Sigmoid colon (tissue), 4 donors: ENCODE measurements around the gene AKAP12.

Source experiments
- CTCF ChIP-seq, 4 experiments: fragments of 450-650 bp in 3 of 4; fragments of 200-600 bp in 1 of 4; IDR thresholded peaks; one replicate each; pipeline ENCODE4 v1.5.1; 2016 to 2019; ENCODE audit warnings: antibody characterized with exemption in 4 of 4, mild to moderate bottlenecking in 3 of 4, moderate library complexity in 2 of 4
- EP300 ChIP-seq, 4 donors: sonication (generic); formaldehyde crosslinking; IDR thresholded peaks; one replicate each; pipeline ENCODE4 v1.6.1; 2017; ENCODE audit warnings: antibody characterized with exemption in 4 of 4
- POLR2A ChIP-seq, 2 donors: fragments of 450-650 bp; IDR thresholded peaks; one replicate each; pipeline ENCODE4 v1.6.1; 2016; ENCODE audit warnings: antibody characterized with exemption in 2 of 2, mild to moderate bottlenecking in 2 of 2, moderate library complexity in 2 of 2
- POLR2AphosphoS5 ChIP-seq, 4 donors: sonication (generic); formaldehyde crosslinking; IDR thresholded peaks; one replicate each; pipeline ENCODE4 v1.6.1; 2017; ENCODE audit warnings: antibody characterized with exemption in 4 of 4

GRCh38 chr6:151275566-151275965, 35.8 kb downstream of the AKAP12 start:
- TF ChIP-seq CTCF (IDR thresholded peaks at IDR 0.05) = no peak
- TF ChIP-seq POLR2A (IDR thresholded peaks at IDR 0.05) = no peak
- TF ChIP-seq POLR2AphosphoS5 (IDR thresholded peaks at IDR 0.05) = no peak
- no peak for TF ChIP-seq EP300 (IDR thresholded peaks at IDR 0.05)
